GM23248 (cell line): ENCODE results near the gene SYNCRIP. TPM values are rescaled to one million over a fixed set of nuclear protein-coding genes. Genes with fewer than 3 reads are reported as not detected.
"Not testable (repeated sequence)": the region's sequence is repeated elsewhere in the genome, so short reads cannot be mapped to it uniquely, and the experiment has no call there.

ENCODE experiments used
- DNase-seq: peaks from one replicate; pipeline ENCODE4 v3.0.0-alpha.2; 2015
- H2AFZ ChIP-seq: fragments of 200-600 bp; sonication (generic); 2 replicates; pipeline ENCODE4 v1.6.1; 2016; ENCODE audit warnings: antibody characterized with exemption
- H3F3A ChIP-seq: fragments of 200-600 bp; sonication (generic); 2 replicates; pipeline ENCODE4 v1.6.1; 2016; ENCODE audit warnings: mild to moderate bottlenecking, antibody characterized with exemption, mixed run types; ENCODE audit not compliant: insufficient read depth
- H3K27ac ChIP-seq: fragments of 200-600 bp; sonication (generic); 2 replicates; pipeline ENCODE4 v1.5.1; 2016; ENCODE audit warnings: mild to moderate bottlenecking
- H3K27me3 ChIP-seq: fragments of 200-600 bp; sonication (generic); replicated peaks from 2 replicates; pipeline ENCODE4 v1.6.1; 2016; ENCODE audit warnings: mild to moderate bottlenecking; ENCODE audit not compliant: insufficient read depth
- H3K36me3 ChIP-seq: fragments of 200-600 bp; sonication (generic); 2 replicates; pipeline ENCODE4 v1.6.1; 2016; ENCODE audit warnings: low read depth, mild to moderate bottlenecking
- H3K4me1 ChIP-seq: fragments of 200-600 bp; sonication (generic); 2 replicates; pipeline ENCODE4 v1.6.1; 2016; ENCODE audit warnings: mild to moderate bottlenecking; ENCODE audit not compliant: insufficient read depth
- H3K4me2 ChIP-seq: fragments of 200-600 bp; sonication (generic); one replicate; pipeline ENCODE4 v1.6.1; 2016; ENCODE audit warnings: mild to moderate bottlenecking; ENCODE audit not compliant: unreplicated experiment
- H3K4me3 ChIP-seq: fragments of 200-600 bp; sonication (generic); 2 replicates; pipeline ENCODE4 v1.5.1; 2016; ENCODE audit warnings: mild to moderate bottlenecking
- H3K79me2 ChIP-seq: fragments of 200-600 bp; sonication (generic); 2 replicates; pipeline ENCODE4 v1.6.1; 2016; ENCODE audit warnings: mild to moderate bottlenecking; ENCODE audit not compliant: insufficient read depth
- H3K9ac ChIP-seq: fragments of 200-600 bp; sonication (generic); 2 replicates; pipeline ENCODE4 v1.6.1; 2016; ENCODE audit warnings: mild to moderate bottlenecking
- H3K9me2 ChIP-seq: fragments of 200-600 bp; sonication (generic); 2 replicates; pipeline ENCODE4 v1.6.1; 2016; ENCODE audit warnings: mixed run types, mild to moderate bottlenecking, moderate library complexity; ENCODE audit not compliant: insufficient read depth
- H3K9me3 ChIP-seq: fragments of 200-600 bp; sonication (generic); one replicate; pipeline ENCODE4 v1.6.1; 2017; ENCODE audit warnings: low read depth
- H4K20me1 ChIP-seq: fragments of 200-600 bp; sonication (generic); 2 replicates; pipeline ENCODE4 v1.6.0; 2016; ENCODE audit not compliant: insufficient read depth
- EZH2 ChIP-seq: fragments of 200-600 bp; sonication (generic); IDR thresholded peaks from 2 replicates; pipeline ENCODE4 v1.6.1; 2018; ENCODE audit warnings: antibody characterized with exemption, mild to moderate bottlenecking; ENCODE audit not compliant: insufficient read depth, poor library complexity, severe bottlenecking
- EZH2phosphoT487 ChIP-seq: fragments of 200-600 bp; sonication (generic); IDR thresholded peaks from 2 replicates; pipeline ENCODE4 v1.6.1; 2018; ENCODE audit warnings: antibody characterized with exemption, moderate library complexity, mild to moderate bottlenecking, low read depth; ENCODE audit not compliant: insufficient read depth
- WGBS, 2 experiments: methylation state at CpG; one replicate each; pipeline ENCODE4 v1.1.6; 2015 to 2017; ENCODE audit warnings: low lambda C conversion rate in 2 of 2, low coverage in 1 of 2; ENCODE audit errors: missing lambda C conversion rate in 2 of 2; 5-methylcytosine and 5-hydroxymethylcytosine counted together
- in situ Hi-C: fragments of 300-500 bp; cut with MboI; formaldehyde crosslinking; loops from 2 replicates; pipeline ENCODE4 v1.15.0; 2020
- polyA plus RNA-seq: library from polyadenylated mRNA; unstranded; fragments of >200 nt; fragmentation: Nextera tagmentation; extraction: Ambion mirVana; gene quantifications from 2 replicates; pipeline ENCODE4 v1.2.1, GENCODE V29; 2016
- total RNA-seq: library from RNA; depleted of rRNA; stranded (reverse); fragments of >200 nt; shearing (Covaris generic); gene quantifications from 2 replicates; pipeline ENCODE4 v1.2.3, GENCODE V29; 2014

The SYNCRIP gene
- total and polyA plus RNA-seq, 2 experiments from 2014 or later, result 99.0 to 150 TPM

GRCh38 chr6:85684809-85685171, 42.1 kb upstream of the SYNCRIP start:
- Histone ChIP-seq H3K4me2 (no peak overlapping the region), H3K9me2 (no peaks in the 10 kb centered on the region), H3K27me3 (no peaks in the 10 kb centered on the region), H3K27ac (no peak overlapping the region), H3F3A (peaks cover 8% of the 10 kb centered on the region), H3K4me3 (no peak overlapping the region), H3K9me3 (no peaks in the 10 kb centered on the region), H3K79me2 (peaks cover 17% of the 10 kb centered on the region), H3K36me3 (no peaks in the 10 kb centered on the region), H3K9ac (no peak overlapping the region), H4K20me1 (no peaks in the 10 kb centered on the region), H3K4me1 (peaks cover 9% of the 10 kb centered on the region), H2AFZ (no peak overlapping the region)
- 90% methylated on average over 2 of the region's 2 CpGs for WGBS, 2 experiments
- DNase-seq, result no peak
- in situ Hi-C loops, result no loop called here
- TF ChIP-seq EZH2phosphoT487 (no peak), EZH2 (no peak)

- H3K27ac ChIP-seq, result no peak overlapping the region
- TF ChIP-seq EZH2phosphoT487 (no peak), EZH2 (no peak)
- peak overlapping the region; percentile 10; the same call in 1 of the 2 replicates for H2AFZ ChIP-seq
- H3K36me3 ChIP-seq, result no peaks in the 10 kb centered on the region
- no peaks in the 10 kb centered on the region for H3K9me3 ChIP-seq
- H3K27me3 ChIP-seq, result no peaks in the 10 kb centered on the region
- no peaks in the 10 kb centered on the region for H3K9me2 ChIP-seq
- H3F3A ChIP-seq, result peaks cover 14% of the 10 kb centered on the region
- in situ Hi-C loops, result no loop called here
- H3K4me3 ChIP-seq, result no peak overlapping the region
- no peak for DNase-seq
- no peak overlapping the region for H3K4me2 ChIP-seq
- no peaks in the 10 kb centered on the region for H4K20me1 ChIP-seq
- no peak overlapping the region for H3K9ac ChIP-seq
- peaks cover 17% of the 10 kb centered on the region for H3K79me2 ChIP-seq
- 74 to 75% methylated on average over 2 of the region's 2 CpGs for WGBS, 2 experiments
- H3K4me1 ChIP-seq, result peaks cover 13% of the 10 kb centered on the region
Measured at GRCh38 chr6:85684133-85684808, 41.6 kb upstream of the SYNCRIP start.

- in situ Hi-C loops, H3K4me3 ChIP-seq, DNase-seq, H2AFZ ChIP-seq, H3K9me3 ChIP-seq, H4K20me1 ChIP-seq, H3K27ac ChIP-seq, H3K9ac ChIP-seq, H3K4me2 ChIP-seq, H3K27me3 ChIP-seq, H3K9me2 ChIP-seq: not testable (repeated sequence)
- peaks cover 13% of the 10 kb centered on the region for H3K4me1 ChIP-seq
- 97 to 98% methylated on average over 4 of the region's 4 CpGs for WGBS, 2 experiments
- peaks cover 33% of the 10 kb centered on the region for H3K79me2 ChIP-seq
- peaks cover 27% of the 10 kb centered on the region for H3F3A ChIP-seq
- H3K36me3 ChIP-seq, result peaks cover 11% of the 10 kb centered on the region
Measured at GRCh38 chr6:85681899-85682298, 39.2 kb upstream of the SYNCRIP start.

- peaks cover 19% of the 10 kb centered on the region for H3K4me1 ChIP-seq
- H4K20me1 ChIP-seq, result peaks cover 14% of the 10 kb centered on the region; the same call in 1 of the 2 replicates
- DNase-seq, result no peak
- peaks cover 48% of the 10 kb centered on the region for H3K79me2 ChIP-seq
- H3K4me2 ChIP-seq, result peak overlapping the region; percentile 96
- peak overlapping the region; percentile 96 for H3K9ac ChIP-seq
- in situ Hi-C loops, result no loop called here
- H3K9me2 ChIP-seq, result no peaks in the 10 kb centered on the region
- peaks cover 26% of the 10 kb centered on the region for H3K36me3 ChIP-seq
- H3K27me3 ChIP-seq, result no peaks in the 10 kb centered on the region
- H3K27ac ChIP-seq, result peak overlapping the region; percentile 94
- no peak for TF ChIP-seq EZH2phosphoT487
- TF ChIP-seq EZH2, result no peak
- peak overlapping the region; percentile 76 for H3K4me3 ChIP-seq
- WGBS, 2 experiments, result 57 to 61% methylated on average over 7 of the region's 7 CpGs
- H3F3A ChIP-seq, result peaks cover 42% of the 10 kb centered on the region
- no peaks in the 10 kb centered on the region for H3K9me3 ChIP-seq
- peak overlapping the region; percentile 88 for H2AFZ ChIP-seq
Measured at GRCh38 chr6:85680388-85680787, 37.7 kb upstream of the SYNCRIP start.
